ENCODE measurements around the gene TRMT10A. TPM values are rescaled to one million over a fixed set of nuclear protein-coding genes. Genes with fewer than 3 reads are reported as not detected.
A peak's percentile ranks its signal among the peaks of the same experiment; 100 is the strongest.

Gene TRMT10A
- total and polyA plus RNA-seq, 2 of the 13 experiments (the other 11 are each of a cell fraction or from before 2014, with no cell fraction given), result 3.9 to 12.6 TPM

DNA sequence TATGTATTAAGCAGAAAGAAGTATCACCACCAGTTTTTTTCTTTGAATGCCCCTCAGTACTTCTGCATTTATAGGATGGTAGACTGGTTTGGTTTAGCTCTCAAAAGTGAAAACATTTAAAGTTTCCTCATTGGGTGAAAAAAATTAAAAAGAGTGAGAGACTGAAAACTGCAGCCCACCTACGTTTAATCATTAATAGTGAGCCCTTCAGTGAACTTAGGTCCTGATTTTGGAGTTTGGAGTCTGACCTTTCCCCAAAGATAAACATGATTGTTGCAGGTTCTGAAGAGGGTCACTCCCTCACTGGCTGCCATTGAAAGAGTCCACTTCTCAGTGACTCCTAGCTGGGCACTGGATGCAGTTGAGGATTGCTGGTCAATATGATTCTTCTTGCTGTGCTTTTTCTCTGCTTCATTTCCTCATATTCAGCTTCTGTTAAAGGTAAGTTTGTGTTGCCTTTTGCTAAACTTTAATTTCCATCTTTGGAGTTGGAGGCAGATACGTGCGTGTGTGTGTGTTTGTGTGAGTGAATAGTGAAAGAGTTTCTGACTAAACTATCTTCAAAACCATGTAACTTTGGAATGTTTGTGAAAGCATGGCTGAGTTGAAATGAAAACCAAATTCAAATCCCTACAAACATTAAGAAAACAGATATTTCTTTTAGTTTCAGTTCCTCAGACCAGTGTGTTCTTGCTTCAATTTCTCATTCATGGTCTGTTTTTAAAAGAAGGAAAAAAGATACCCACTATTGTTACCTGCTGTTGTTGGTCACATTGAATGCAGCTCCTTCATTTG, 10.9 kb upstream of the TRMT10A start, which contains the start of gene MTTP (continued):
- TF ChIP-seq, protein P1, sequence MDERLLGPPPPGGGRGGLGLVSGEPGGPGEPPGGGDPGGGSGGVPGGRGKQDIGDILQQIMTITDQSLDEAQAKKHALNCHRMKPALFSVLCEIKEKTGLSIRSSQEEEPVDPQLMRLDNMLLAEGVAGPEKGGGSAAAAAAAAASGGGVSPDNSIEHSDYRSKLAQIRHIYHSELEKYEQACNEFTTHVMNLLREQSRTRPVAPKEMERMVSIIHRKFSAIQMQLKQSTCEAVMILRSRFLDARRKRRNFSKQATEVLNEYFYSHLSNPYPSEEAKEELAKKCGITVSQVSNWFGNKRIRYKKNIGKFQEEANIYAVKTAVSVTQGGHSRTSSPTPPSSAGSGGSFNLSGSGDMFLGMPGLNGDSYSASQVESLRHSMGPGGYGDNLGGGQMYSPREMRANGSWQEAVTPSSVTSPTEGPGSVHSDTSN (CRISPR knock-in tag; IDR thresholded peaks at IDR 0.05), result no peak
- TF ChIP-seq, protein P2, sequence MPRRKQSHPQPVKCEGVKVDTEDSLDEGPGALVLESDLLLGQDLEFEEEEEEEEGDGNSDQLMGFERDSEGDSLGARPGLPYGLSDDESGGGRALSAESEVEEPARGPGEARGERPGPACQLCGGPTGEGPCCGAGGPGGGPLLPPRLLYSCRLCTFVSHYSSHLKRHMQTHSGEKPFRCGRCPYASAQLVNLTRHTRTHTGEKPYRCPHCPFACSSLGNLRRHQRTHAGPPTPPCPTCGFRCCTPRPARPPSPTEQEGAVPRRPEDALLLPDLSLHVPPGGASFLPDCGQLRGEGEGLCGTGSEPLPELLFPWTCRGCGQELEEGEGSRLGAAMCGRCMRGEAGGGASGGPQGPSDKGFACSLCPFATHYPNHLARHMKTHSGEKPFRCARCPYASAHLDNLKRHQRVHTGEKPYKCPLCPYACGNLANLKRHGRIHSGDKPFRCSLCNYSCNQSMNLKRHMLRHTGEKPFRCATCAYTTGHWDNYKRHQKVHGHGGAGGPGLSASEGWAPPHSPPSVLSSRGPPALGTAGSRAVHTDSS (CRISPR knock-in tag; conservative IDR thresholded peaks at IDR 0.05), result no peak
- TF ChIP-seq ZNF790 (CRISPR knock-in tag; IDR thresholded peaks at IDR 0.05; ENCODE audit: borderline replicate concordance), result no peak
- no peak for TF ChIP-seq GABPB1 (CRISPR knock-in tag; IDR thresholded peaks at IDR 0.05)
- TF ChIP-seq, protein P3, sequence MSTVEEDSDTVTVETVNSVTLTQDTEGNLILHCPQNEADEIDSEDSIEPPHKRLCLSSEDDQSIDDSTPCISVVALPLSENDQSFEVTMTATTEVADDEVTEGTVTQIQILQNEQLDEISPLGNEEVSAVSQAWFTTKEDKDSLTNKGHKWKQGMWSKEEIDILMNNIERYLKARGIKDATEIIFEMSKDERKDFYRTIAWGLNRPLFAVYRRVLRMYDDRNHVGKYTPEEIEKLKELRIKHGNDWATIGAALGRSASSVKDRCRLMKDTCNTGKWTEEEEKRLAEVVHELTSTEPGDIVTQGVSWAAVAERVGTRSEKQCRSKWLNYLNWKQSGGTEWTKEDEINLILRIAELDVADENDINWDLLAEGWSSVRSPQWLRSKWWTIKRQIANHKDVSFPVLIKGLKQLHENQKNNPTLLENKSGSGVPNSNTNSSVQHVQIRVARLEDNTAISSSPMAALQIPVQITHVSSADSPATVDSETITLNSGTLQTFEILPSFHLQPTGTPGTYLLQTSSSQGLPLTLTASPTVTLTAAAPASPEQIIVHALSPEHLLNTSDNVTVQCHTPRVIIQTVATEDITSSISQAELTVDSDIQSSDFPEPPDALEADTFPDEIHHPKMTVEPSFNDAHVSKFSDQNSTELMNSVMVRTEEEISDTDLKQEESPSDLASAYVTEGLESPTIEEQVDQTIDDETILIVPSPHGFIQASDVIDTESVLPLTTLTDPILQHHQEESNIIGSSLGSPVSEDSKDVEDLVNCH (CRISPR knock-in tag; IDR thresholded peaks at IDR 0.05), result no peak
- TF ChIP-seq, protein P4, sequence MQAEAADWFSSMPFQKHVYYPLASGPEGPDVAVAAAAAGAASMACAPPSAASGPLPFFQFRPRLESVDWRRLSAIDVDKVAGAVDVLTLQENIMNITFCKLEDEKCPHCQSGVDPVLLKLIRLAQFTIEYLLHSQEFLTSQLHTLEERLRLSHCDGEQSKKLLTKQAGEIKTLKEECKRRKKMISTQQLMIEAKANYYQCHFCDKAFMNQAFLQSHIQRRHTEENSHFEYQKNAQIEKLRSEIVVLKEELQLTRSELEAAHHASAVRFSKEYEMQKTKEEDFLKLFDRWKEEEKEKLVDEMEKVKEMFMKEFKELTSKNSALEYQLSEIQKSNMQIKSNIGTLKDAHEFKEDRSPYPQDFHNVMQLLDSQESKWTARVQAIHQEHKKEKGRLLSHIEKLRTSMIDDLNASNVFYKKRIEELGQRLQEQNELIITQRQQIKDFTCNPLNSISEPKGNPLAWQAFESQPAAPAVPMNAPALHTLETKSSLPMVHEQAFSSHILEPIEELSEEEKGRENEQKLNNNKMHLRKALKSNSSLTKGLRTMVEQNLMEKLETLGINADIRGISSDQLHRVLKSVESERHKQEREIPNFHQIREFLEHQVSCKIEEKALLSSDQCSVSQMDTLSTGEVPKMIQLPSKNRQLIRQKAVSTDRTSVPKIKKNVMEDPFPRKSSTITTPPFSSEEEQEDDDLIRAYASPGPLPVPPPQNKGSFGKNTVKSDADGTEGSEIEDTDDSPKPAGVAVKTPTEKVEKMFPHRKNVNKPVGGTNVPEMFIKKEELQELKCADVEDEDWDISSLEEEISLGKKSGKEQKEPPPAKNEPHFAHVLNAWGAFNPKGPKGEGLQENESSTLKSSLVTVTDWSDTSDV (CRISPR knock-in tag; IDR thresholded peaks at IDR 0.05), result no peak
- TF ChIP-seq, protein P5, sequence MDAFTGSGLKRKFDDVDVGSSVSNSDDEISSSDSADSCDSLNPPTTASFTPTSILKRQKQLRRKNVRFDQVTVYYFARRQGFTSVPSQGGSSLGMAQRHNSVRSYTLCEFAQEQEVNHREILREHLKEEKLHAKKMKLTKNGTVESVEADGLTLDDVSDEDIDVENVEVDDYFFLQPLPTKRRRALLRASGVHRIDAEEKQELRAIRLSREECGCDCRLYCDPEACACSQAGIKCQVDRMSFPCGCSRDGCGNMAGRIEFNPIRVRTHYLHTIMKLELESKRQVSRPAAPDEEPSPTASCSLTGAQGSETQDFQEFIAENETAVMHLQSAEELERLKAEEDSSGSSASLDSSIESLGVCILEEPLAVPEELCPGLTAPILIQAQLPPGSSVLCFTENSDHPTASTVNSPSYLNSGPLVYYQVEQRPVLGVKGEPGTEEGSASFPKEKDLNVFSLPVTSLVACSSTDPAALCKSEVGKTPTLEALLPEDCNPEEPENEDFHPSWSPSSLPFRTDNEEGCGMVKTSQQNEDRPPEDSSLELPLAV (CRISPR knock-in tag; conservative IDR thresholded peaks at IDR 0.05; ENCODE audit: low read depth), result no peak
- TF ChIP-seq RBFOX2 (IDR thresholded peaks at IDR 0.05; ENCODE audit: low read depth, low read length), result peak; percentile 22; the same call in 1 of the 2 replicates
- no peak for TF ChIP-seq ZNF850 (CRISPR knock-in tag; conservative IDR thresholded peaks at IDR 0.05)
- no peak for TF ChIP-seq MTF1 (CRISPR knock-in tag; IDR thresholded peaks at IDR 0.05)
- TF ChIP-seq, protein P6, sequence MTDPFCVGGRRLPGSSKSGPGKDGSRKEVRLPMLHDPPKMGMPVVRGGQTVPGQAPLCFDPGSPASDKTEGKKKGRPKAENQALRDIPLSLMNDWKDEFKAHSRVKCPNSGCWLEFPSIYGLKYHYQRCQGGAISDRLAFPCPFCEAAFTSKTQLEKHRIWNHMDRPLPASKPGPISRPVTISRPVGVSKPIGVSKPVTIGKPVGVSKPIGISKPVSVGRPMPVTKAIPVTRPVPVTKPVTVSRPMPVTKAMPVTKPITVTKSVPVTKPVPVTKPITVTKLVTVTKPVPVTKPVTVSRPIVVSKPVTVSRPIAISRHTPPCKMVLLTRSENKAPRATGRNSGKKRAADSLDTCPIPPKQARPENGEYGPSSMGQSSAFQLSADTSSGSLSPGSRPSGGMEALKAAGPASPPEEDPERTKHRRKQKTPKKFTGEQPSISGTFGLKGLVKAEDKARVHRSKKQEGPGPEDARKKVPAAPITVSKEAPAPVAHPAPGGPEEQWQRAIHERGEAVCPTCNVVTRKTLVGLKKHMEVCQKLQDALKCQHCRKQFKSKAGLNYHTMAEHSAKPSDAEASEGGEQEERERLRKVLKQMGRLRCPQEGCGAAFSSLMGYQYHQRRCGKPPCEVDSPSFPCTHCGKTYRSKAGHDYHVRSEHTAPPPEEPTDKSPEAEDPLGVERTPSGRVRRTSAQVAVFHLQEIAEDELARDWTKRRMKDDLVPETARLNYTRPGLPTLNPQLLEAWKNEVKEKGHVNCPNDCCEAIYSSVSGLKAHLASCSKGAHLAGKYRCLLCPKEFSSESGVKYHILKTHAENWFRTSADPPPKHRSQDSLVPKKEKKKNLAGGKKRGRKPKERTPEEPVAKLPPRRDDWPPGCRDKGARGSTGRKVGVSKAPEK (CRISPR knock-in tag; IDR thresholded peaks at IDR 0.05; ENCODE audit: borderline replicate concordance), result 0 out of 2 replicates have a peak, but pooled peaks have one; percentile 51

Data from HepG2 (cell line).